GM18858 (cell line): Measurements from ENCODE around the gene DNMBP.
"Not testable (repeated sequence)": the region's sequence is repeated elsewhere in the genome, so short reads cannot be mapped to it uniquely, and the experiment has no call there.

Experiments
- ATAC-seq: cut with Tn5 transposase; IDR thresholded peaks from one replicate; pipeline ENCODE4 v1.9.1; 2021; ENCODE audit not compliant: unreplicated experiment

The DNMBP gene

DNA sequence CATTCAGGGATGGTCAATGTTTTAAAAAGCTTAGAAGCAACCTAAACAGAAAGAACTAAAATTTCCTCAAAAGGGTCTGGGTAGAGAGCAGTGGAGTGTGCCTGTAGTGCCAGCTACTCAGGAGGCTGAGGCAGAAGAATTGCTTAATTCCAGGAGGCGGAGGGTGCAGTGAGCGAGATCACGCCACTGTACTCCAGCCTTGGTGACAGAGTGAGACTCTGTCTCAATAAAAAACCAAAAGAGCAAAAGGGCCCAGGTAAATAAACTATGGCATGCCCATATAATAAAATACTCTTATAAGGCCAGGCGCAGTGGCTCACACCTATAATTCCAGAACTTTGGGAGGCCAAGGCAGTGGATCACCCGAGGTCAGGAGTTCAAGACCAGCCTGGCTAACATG is 93.0 kb downstream of the DNMBP start:
- ATAC-seq: no peak

DNA sequence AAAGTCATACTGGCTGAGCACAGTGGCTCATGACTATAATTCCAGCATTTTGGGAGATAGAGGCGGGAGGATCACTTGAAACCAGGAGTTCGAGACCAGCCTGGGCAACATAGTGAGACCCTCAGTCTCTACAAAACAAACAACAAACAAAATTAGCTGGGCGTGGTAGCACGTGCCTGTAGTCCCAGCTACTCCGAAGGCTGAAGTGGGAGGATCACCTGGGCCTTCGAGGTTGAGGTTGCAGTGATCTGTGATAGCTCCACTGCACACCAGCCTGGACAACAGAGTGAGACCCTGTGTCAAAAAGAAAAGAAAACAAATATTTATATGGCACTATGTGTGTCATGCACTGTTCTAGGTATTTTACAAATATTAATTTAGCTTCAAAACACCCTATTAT is 94.3 kb downstream of the DNMBP start:
- ATAC-seq: no peak

DNA sequence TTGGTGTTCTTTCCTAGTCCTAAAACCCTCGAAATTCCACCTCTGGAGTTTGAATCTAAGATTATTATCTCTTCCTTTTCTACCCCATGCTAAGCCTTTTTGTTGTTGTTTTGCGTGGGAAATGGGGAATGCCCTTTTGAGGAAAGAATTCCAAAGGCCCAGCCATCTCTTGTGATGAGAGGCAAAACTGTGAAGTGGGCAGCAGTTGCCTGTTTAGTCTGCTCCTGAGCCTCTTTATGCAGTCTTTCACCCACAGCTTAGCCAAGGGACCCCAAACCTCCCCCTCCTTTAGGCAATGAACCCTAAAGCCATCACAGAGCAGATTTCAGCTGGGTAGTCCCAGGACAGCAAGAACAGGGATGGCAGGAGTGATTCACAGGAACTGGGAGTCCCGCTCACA is 95.5 kb downstream of the DNMBP start:
- ATAC-seq: no peak

DNA sequence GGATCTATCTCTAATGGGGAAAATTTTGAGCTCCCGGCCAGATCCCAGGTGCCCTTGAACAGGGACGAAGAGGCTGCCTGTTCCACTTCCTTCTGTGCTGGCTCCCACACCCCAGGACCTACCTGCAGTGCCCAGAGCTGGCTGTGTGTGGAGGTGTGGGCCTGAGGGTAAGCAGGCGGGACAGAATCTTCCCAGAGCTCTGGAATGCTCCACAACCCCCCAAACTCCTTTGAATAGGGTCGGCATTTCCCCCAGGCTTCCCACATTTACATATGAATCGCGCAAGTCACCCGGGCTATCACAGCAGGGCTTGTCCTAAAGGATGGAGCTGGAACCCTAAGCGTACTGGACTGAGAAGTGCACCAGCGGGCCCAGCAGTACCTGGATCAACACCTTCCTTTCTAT is 95.9 kb downstream of the DNMBP start:
- ATAC-seq: no peak

DNA sequence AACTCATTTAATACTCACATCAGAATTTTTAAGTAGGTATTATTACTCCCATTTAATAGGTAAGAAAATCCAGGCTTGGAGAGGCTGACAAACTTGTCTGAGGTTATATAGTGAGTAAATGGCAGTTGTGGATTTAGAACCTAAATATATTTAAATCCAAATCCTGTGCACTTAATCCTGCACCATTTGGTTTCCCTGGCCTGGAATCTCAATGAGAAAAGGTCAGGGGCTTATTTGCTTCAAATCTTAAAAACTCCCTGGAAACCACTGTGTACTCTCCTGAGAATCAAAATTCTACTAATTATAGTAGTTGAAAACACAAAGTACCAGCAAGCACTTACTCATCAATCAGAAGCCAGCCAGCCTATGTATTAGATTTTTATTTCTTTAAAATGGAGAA is 97.7 kb downstream of the DNMBP start:
- ATAC-seq: no peak

DNA sequence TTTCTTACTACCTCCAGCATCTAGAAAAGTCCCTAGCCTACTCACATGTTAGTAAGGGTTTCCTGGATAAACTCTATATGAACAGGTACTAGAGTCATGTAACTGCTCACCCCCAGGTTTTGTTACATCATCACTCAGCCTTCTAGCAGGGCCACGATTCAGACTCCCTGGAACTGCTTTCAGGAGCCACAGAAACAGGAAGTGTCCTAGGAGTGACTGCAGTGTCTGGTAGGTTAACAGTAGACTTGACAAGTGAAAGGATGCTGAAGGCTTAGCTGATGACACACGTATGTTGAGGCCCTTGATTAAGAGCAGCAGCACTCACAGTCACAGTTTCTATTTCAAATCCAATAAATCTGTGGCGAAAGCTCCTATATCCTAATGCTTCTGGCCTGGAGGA is 101.2 kb downstream of the DNMBP start:
- ATAC-seq: no peak

DNA sequence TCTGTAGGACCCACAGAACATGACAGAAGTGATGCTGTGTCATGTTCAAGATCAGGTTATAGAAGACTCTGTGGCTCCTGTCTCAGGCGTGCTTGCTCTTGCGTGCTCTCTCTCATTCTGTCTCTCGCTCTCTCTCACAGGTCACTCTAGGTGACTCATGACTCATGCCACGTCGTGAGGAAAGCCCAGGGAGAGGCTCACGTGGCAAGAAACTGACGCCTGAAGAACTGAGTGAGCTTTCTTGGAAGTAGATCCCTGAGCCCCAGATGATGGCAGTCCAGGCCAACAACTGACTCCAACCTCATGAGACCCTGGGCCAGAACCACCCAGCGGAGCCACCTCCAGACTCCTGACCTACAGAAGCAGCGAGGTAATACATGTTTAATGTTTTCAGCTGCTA is 103.3 kb downstream of the DNMBP start:
- ATAC-seq: no peak

DNA sequence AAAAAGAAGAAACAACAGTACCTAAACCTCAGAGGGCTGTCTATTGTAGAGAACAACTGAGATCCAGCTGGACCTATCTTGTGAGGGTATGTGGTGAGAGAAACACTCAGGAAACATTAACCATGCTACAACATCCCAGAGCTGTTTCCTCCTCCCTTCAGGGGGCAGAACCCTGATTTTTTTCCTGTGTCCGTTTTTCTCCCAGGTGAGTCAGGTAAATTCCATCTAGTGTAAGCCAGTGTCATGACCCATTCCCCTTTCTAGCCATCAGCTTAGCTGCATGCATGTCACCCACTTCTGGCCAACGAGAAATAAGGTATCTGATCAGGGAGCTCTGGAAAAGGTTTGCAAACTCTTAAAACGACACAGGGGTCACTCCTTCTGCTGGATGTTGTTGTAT is 103.8 kb downstream of the DNMBP start:
- no peak for ATAC-seq

DNA sequence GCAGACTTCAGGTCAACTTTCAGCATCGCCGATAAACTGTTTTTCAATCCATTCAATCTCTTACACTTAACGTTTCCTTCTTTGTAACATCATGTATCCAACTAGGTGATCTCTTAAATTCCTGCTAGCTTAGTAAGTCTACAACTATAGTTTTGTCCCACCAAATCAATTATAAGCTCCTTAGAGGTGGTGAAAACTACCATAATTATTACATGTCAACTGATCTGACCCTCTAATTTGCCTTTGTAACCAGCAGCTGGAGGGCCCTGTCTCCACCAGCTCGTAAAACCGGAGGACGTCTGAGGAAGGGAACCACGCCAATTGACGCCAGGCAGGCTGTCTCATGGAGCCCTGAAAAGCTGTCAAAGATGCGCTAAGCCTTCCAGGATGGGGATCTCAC is 113.9 kb downstream of the DNMBP start:
- ATAC-seq: no peak

DNA sequence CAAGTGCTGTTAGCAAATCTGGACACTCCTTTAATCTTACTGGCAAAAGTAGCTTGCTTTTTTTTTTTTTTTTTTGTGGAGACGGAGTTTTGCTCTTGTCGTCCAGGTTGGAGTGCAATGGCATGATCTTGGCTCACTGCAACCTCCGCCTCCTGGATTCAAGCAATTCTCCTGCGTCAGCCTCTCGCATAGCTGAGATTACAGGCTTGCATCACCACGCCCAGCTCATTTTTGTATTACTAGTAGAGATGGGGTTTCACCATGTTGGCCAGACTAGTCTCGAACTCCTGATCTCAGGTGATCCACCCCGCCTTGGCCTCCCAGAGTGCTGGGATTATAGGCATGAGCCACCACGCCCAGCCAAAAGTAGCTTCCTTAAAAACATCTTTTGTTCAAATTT is 114.7 kb downstream of the DNMBP start:
- ATAC-seq: not testable (repeated sequence)

DNA sequence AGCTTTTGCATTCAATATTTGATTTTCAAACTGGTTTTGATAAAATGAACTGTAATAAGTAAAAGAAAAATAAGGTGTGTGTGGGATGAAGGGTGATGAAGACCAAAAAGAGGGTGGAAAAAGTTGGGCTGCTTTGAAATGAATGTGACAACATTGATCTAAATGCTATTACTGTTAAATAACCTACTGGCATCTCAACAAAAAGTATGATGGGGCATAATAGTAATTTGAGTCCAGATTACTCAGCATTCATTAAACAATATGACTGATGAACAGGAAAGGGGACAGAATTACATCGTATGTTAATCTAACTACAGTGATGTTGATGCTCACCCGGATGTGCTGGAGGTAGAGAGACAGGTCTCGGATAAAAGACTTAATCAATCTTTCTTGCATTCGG is 115.1 kb downstream of the DNMBP start:
- ATAC-seq: no peak

DNA sequence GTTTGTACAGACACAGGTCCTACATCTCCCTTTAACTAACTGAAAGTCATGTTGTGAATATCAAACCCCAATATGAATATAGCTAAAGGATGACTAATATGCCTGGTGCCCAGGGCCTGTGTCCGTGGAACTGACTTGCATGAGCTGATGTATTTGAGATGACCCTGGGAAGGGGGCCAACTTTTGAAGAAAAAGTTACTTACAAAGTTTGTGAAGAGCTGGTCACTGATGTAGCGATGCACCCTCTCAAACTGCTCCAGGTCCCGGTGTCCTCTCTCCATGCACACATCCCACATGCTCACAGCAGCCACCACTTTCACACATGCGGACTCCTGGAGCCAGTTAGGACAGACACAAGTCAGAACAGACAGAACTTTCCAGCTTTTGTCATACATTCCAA is 121.1 kb downstream of the DNMBP start:
- no peak for ATAC-seq

DNA sequence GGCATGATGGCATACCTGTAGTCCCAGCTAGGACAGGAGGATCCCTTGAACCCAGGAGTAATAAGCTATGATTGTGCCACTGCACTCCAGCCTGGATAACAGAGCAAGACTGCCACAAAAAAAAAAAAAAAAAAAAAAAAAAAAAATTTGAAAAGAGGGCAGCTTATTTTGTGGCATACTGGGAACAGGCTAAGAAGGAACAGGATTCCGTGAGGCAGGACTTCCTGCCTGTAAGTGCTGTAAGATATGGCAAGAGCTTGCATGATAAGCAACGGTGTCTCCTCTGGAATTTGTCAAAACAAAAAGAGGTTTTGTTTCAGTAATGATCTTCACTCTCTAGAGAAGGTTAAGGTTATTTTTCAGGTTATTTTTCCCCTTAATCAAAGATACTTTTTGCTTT is 126.2 kb downstream of the DNMBP start:
- ATAC-seq: no peak

DNA sequence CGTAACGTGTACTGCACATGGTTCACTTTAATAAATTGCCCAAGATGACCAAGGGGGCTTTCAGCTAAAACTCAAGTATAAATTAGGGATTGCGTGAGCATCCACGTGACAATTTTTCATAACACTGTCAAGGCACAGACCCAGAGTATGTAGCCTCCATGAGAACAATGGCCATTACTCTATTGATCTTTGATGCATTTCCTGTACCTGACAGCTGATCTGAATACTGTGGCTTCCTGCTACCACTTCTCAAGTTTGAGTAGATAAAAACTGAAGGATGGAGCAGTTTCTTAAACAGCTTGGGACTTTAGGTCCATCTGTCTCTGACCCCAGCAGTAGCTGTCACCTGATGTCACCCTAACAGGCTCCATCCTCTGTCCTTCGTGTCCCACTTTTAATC is 128.4 kb downstream of the DNMBP start:
- no peak for ATAC-seq

DNA sequence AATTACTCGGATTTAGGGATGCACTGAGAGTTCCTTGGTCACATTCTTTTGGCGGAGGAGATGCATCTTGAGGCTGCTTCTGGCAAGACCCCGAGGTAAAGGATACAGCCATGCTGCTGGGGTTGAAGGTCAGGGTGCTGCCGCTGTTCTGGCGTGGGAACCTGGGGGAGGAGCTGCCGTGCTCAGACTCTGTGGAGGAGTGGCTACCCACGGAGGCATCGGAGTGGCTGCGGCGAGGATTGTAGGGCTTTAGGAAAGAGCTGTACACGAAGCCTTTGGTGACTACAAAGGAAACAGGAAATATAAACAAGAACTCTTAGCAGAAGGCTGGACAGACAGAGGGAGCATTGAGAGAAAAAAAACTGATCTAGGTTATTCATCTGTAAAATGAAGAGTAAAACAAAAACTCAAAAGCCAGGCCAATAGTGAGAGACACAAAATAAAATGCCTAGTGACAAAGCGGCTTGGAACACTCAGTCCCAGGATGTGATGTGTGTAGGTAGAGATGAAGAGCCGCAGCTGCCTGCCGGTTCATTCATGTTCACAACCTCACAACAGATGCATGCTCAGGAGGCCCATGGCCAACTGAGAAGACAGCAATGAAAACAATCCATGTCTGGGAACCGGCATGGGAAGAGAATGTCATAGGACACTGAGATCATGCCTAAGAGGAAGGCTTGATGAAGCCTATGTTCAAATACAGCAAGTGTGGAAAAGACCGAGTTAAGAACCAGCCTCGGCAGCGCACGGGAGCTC is 129.5 kb downstream of the DNMBP start:
- no peak for ATAC-seq

DNA sequence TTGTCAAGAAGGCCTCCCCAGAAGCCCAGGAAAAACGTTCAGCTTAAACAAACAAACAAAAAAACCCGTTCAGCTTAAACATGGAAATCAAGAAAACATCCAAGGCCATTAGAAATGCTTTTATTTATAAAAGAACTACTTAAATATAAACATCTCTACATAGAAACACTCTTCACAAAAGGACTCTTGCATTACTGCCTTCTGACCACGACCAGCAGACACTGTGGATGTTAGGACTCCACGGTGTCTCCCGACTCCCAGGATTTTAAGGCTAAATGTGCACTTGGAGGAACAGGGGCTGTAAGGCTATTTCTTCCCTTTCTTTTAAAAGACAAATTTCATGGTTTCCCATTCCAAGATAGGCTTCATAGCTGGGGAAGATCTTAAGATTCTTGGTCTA is 134.3 kb downstream of the DNMBP start:
- no peak for ATAC-seq

DNA sequence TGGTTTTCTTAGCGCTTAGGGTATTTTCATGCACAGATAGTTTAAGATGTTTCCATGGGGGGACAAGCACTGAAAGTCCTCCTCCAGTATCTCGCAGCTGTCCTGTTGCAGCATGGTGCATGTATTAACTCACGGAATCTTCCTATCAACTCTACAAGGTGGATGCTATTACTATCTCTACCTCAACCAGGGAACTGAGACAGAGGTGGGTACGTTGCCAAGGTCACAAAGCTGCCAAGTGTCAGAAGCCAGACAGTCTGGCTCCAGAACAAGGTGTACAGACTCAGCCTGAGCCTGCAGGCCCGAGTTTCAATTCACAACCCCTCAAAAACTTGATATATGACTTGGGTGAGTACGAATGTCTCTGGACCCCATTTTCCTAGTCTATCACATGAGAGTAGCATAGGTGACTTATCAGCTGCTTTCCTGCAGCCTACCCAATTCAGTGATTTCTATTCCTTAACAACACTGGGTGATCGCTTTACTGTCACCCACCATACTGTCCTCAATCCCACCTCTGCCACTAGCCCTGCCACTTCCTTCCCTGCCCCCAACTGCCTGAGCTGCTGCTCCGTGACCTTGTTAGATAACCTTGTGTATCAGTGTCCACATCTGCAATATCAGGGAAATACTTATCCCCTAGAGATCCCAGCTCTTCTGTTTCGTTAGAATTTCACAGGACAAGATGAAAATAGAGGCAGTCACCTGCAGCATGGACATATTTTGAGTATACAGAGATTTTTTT is 135.2 kb downstream of the DNMBP start:
- ATAC-seq: no peak

DNA sequence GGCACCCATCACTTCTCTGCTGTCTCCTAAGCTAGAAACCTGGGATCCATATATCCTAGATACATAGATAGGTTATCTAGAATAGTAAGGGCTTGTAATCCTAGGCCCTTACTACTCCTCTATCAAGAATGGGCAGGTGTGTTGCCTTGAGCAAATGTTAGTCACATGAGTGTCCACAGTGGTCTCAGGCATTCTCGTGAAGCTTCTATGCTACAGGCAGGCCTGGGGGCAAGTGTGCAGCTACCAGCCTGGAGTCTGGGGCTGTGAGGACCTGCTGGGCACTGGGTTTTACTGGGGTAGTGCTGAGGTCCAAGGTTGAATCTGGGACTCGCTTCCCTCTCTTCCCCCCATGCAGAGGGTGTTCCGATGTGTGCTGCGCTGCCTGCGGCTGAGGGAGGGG is 135.9 kb downstream of the DNMBP start:
- ATAC-seq: no peak

DNA sequence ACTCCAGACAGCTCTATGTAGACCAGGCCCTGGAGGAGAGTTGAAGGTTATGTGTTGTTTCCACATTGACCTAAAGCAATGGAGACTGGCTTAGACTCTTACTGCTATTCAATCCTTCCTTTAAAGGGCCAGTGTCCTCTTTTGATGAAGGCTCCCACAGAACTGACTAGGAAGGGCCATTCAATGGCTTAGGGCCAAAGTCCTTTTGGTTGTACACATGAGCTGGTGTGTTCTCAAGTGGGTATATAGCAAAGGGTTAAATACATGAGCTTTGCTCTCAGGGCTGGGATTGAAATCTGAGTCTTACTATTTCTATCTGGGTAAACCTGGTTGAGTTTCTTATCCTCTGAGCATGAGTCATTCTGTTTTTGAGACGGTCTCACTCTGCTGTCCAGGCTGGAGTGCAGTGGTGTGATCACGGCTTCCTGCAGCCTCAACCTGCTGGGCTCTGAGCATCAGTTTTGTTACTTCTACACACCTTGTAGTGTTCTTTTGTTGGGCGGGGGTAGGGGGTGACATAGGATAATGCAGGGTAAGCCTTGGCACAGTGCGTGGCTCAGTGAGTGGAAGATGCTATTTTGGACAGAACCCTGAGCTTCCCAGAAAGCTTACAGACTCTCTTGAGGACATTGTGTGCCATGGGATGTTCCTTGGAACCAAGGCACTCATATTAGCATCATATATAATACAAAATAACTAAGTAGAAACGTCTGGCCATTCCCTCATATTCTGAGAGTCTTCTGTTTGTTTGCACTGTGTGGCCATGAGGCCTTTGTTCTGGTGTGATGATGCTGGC is 137.2 kb downstream of the DNMBP start:
- no peak for ATAC-seq

DNA sequence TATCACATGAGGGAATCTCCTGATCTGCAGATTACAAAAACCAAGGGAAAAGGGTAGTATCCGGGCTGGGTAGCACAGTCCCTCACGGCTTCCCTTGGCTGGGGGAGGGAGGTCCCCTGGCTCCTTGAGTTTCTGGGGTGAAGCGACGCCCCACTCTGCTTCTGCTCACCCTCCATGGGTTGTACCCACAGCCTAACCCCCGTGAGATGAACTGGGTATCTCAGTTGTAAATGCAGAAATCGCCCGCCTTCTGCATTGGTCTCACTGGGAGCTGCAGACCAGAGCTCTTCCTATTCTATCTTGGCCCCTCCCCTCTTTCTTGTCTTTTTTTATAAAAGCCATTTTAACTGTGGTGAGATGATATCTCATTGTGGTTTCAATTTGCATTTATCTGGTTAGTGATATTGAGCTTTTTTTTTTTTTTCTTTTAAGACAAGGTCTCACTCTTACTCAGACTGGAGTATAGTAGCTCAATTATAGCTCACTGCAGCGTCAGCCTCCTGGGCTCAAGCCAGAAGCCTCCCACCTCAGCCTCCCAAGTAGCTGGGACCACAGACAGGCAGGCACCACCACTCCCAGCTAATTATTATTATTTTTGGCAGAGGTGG is 139.5 kb downstream of the DNMBP start:
- ATAC-seq: no peak

DNA sequence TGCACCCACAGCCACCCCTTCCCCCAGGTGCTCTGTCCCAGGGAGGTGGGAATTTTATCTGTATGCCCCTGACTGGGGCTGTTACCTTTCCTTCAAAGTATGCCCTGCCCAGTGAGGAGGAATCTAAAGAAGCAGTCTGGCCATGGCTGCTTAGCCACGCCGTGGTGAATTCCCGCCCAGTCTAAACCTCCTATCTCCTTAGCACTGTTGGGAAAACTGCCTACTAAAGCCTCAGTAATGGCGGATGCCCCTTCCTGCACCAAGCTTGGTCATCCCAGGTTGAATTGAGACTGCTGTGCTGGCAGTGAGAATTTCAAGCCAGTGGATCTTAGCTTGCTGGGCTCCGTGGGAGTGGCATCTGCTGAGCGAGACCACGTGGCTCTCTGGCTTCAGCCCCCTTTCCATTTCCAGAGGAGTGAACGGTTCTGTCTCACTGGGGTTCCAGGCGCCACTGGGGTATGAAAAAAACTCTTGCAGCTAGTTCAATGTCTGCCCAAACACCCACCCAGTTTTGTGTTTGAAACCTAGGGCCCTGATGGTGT is 140.1 kb downstream of the DNMBP start:
- ATAC-seq: no peak
